ENCODE data around the gene ZKSCAN8. TPM values are rescaled to one million over a fixed set of nuclear protein-coding genes. Genes with fewer than 3 reads are reported as not detected.

Gene ZKSCAN8
- total RNA-seq, 1 donor from 2014 or later = 37.4 TPM

DNA sequence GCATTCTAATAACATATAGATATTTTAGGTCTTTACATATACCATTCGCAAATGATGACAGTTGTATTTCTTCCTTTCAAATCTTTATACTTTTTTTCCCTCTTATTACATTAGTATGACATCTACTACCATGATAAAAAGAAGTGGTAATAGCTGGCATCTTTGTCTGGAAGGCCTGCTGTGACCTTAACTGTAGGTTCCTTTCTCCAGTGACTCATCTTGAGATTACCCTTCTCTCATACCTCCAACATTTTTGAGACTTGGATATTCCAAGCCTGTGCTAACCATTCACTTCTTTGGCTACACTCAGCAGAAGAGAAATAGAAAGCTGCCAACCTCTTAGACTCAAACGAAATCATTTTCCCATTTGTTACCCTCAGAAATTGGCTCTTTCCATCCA, 30.3 kb downstream of the ZKSCAN8 start:
- H3K36me3 Mint-ChIP-seq (ENCODE audit: unreplicated experiment) = no peaks in the 10 kb centered on the region
- H3K27me3 Mint-ChIP-seq (ENCODE audit: unreplicated experiment) = peaks cover 2% of the 10 kb centered on the region
- no peak for DNase-seq
- TF ChIP-seq, protein P1, sequence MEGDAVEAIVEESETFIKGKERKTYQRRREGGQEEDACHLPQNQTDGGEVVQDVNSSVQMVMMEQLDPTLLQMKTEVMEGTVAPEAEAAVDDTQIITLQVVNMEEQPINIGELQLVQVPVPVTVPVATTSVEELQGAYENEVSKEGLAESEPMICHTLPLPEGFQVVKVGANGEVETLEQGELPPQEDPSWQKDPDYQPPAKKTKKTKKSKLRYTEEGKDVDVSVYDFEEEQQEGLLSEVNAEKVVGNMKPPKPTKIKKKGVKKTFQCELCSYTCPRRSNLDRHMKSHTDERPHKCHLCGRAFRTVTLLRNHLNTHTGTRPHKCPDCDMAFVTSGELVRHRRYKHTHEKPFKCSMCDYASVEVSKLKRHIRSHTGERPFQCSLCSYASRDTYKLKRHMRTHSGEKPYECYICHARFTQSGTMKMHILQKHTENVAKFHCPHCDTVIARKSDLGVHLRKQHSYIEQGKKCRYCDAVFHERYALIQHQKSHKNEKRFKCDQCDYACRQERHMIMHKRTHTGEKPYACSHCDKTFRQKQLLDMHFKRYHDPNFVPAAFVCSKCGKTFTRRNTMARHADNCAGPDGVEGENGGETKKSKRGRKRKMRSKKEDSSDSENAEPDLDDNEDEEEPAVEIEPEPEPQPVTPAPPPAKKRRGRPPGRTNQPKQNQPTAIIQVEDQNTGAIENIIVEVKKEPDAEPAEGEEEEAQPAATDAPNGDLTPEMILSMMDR (IDR thresholded peaks at IDR 0.05; ENCODE audit: partially characterized antibody, unreplicated experiment) = no peak
- H3K4me1 Mint-ChIP-seq (ENCODE audit: low read depth, unreplicated experiment) = no peaks in the 10 kb centered on the region
- no peaks in the 10 kb centered on the region for H3K9me3 Mint-ChIP-seq (ENCODE audit: unreplicated experiment)
- no peak overlapping the region for H3K27ac Mint-ChIP-seq (ENCODE audit: unreplicated experiment)
- H3K4me3 Mint-ChIP-seq (ENCODE audit: unreplicated experiment) = no peak overlapping the region

DNA sequence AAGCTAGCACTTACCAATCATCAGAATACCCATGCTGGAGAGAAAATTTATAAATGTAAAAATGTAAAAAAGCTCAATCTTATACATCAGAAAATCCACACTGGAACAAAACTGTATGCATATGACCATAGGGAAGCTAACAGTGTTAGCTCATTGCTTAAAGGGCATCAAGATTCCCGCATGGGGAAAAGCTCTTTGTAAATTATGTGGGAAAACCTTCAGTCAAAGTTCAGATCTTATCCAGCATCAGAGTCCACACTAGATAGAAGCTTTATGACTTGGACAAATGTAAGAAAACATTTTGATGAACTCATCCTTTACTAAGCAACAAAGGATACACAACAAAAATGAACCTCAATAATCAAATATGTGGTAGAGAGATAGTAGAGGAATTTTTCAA, 34.7 kb downstream of the ZKSCAN8 start:
- DNase-seq = no peak
- TF ChIP-seq, protein P1 (IDR thresholded peaks at IDR 0.05; ENCODE audit: partially characterized antibody, unreplicated experiment) = no peak
- H3K4me1 Mint-ChIP-seq (ENCODE audit: low read depth, unreplicated experiment) = no peaks in the 10 kb centered on the region
- peaks cover 7% of the 10 kb centered on the region for H3K36me3 Mint-ChIP-seq (ENCODE audit: unreplicated experiment)
- no peak overlapping the region for H3K4me3 Mint-ChIP-seq (ENCODE audit: unreplicated experiment)
- H3K27ac Mint-ChIP-seq (ENCODE audit: unreplicated experiment) = no peak overlapping the region
- no peaks in the 10 kb centered on the region for H3K9me3 Mint-ChIP-seq (ENCODE audit: unreplicated experiment)
- H3K27me3 Mint-ChIP-seq (ENCODE audit: unreplicated experiment) = peaks cover 2% of the 10 kb centered on the region

DNA sequence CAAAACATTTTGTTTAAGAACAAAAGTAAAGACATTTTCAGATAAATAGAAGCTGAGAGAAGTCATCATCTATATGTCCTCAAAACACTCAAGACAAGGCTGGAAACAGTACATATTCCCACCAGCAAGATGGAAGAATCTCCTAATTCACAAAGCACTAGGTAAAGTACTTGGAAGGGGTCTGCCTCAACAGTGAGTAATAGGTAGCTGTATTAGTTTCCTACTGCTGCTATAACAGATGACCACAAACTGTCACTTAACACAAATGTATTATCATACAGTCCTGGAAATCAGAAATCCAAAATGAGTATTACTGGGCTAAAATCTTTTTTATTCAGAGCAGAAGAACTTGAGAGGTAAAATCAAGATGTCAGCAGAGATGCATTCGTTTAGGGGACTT, 40.6 kb downstream of the ZKSCAN8 start:
- H3K4me1 Mint-ChIP-seq (ENCODE audit: low read depth, unreplicated experiment) = no peaks in the 10 kb centered on the region
- DNase-seq = no peak
- no peaks in the 10 kb centered on the region for H3K27me3 Mint-ChIP-seq (ENCODE audit: unreplicated experiment)
- TF ChIP-seq, protein P1 (IDR thresholded peaks at IDR 0.05; ENCODE audit: partially characterized antibody, unreplicated experiment) = no peak
- H3K36me3 Mint-ChIP-seq (ENCODE audit: unreplicated experiment) = peaks cover 9% of the 10 kb centered on the region
- H3K4me3 Mint-ChIP-seq (ENCODE audit: unreplicated experiment) = no peak overlapping the region
- no peaks in the 10 kb centered on the region for H3K9me3 Mint-ChIP-seq (ENCODE audit: unreplicated experiment)
- no peak overlapping the region for H3K27ac Mint-ChIP-seq (ENCODE audit: unreplicated experiment)

DNA sequence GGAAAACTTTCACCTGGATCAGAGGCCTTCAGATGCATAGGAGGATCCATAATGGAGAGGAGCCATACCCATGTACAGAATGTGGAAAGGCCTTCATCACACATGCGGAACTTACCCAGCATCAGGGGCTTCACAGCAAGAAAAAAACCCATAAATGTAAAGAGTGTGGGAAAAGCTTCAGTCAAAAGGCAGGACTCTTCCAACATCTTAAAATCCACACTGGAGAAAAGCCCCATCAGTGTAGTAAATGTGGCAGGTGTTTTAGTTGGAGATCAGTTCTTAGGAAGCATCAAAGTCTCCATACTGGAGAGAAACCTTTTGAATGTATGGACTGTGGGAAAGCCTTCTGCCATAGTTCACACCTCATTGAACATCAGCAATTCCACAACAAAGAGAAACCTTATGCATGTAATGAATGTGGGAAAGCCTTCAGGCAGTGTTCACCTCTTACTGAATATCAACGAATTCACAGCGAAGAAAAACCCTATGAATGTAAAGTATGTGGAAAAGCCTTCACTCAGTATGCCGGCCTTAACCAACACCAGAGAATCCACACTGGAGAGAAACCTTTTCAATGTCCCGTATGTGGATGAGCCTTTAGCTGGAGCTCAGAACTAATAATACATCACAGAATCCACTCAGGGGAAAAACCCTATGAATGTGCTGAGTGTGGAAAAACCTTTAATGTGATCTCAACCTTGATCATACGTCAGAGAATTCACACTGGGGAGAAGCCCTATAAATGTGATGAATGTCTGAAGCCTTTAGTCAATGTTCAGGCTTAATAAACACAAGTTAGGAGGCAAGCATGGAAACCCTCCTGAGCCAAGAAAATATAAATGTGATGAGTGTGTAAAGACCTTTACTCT, 46.7 kb downstream of the ZKSCAN8 start:
- Mint-ChIP-seq H3K9me3 (ENCODE audit: unreplicated experiment) (peaks cover 2% of the 10 kb centered on the region), H3K4me3 (ENCODE audit: unreplicated experiment) (no peak overlapping the region), H3K27ac (ENCODE audit: unreplicated experiment) (no peak overlapping the region), H3K36me3 (ENCODE audit: unreplicated experiment) (no peaks in the 10 kb centered on the region), H3K27me3 (ENCODE audit: unreplicated experiment) (no peaks in the 10 kb centered on the region), H3K4me1 (ENCODE audit: low read depth, unreplicated experiment) (no peaks in the 10 kb centered on the region)
- DNase-seq = no peak
- TF ChIP-seq, protein P1 (IDR thresholded peaks at IDR 0.05; ENCODE audit: partially characterized antibody, unreplicated experiment) = no peak

DNA sequence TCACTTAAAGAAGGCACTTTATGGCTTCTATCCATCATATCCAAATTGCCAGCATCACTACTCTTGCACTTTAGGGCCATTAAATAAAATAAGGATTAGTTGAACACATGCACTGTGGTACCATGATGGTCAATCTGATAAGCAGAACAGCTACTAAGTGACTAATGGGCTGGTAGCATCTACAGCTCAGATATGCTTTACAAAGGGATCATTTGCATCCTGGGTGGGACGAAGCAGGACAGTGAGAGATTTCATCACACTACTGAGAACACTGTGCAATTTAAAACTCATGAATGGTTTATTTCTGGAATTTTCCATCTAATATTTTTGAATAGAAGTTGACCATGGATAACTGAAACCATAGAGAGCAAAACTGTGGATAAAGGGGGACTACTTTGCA, 58.3 kb downstream of the ZKSCAN8 start:
- Mint-ChIP-seq H3K4me1 (ENCODE audit: low read depth, unreplicated experiment) (no peaks in the 10 kb centered on the region), H3K27ac (ENCODE audit: unreplicated experiment) (no peak overlapping the region), H3K4me3 (ENCODE audit: unreplicated experiment) (no peak overlapping the region), H3K36me3 (ENCODE audit: unreplicated experiment) (peaks cover 9% of the 10 kb centered on the region), H3K27me3 (ENCODE audit: unreplicated experiment) (peaks cover 5% of the 10 kb centered on the region), H3K9me3 (ENCODE audit: unreplicated experiment) (no peaks in the 10 kb centered on the region)
- TF ChIP-seq, protein P1 (IDR thresholded peaks at IDR 0.05; ENCODE audit: partially characterized antibody, unreplicated experiment) = no peak
- no peak for DNase-seq
